NCI-H526 treated with DMSO at 0.1 percent for 48 hours (cell line): ENCODE data around the gene CYB561A3.

Source experiments
- DNase-seq: peaks from one replicate; lab custom pipeline; 2025; lab: John Stamatoyannopoulos, UW

The CYB561A3 gene

DNA sequence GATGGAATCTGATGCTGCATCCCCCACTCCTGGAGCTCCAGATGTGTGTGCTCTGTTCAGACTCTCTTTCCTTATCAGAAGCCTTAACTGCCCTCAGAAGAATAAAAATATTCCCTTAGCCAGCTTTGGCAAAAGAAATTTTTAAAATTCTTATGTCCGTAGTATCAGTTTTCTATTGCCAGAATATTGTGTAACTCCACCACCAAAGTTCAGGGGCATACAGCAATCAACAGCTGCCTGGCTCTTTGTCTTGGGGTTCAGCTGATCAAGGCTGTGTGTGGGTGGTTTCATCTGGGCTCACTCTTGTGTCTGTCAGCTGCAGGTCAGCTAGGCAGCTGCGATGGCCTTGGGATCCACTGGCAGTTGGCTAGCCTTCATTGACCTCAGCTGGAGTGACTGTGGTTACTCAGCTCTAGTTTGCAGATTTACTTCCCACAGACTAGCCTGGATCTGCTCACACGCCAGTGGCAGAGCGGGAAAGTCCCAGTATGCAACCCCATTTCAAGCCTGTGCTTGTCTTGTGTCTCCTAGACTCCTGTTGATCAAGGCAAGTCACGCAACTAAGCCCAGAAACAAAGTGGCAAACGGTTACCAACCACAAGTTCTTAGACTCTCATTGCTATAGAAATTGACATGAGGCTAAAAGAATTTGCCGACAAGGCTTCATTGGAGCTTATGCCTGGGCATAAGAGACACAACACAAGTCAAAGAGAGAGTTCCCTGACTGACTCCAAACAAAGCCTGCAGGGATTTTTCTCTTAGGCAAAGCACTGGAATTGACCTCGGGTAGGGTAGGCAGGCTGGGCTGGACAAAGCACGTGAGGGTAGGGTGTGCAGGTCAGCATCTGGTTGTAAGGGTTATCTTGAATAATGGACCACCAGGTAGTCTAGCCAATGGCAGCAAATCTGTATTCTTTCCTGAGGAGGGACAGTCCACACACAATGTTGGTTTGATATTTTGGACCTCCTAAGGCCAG, 8.0 kb upstream of the CYB561A3 start:
- no peak for DNase-seq

DNA sequence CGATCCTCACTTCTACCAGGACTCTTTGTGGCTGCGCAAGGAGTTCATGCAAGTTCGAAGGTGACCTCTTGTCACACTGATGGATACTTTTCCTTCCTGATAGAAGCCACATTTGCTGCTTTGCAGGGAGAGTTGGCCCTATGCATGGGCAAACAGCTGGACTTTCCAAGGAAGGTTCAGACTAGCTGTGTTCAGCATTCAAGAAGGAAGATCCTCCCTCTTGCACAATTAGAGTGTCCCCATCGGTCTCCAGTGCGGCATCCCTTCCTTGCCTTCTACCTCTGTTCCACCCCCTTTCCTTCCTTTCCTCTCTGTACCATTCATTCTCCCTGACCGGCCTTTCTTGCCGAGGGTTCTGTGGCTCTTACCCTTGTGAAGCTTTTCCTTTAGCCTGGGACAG, 7.0 kb upstream of the CYB561A3 start:
- no peak for DNase-seq

DNA sequence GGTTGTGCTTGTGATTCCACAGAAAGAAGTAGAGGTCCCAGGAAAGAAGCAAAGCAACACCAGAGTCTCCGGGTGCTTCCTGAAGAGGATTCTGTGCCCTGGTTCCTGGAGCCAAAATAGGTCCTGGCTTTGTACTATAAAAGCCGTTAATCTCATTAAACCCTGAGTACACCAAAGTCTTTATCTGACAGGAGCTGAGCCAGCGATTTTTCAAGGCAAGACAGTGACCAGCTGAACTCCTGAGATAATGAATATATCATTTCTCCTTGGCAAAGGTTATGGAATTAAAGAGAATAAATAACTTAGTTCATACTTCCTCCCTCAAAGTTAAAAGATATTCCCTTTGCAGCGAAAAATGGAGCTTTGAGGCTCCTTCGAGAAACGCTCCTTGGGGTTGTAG, 5.7 kb upstream of the CYB561A3 start:
- DNase-seq, result no peak

DNA sequence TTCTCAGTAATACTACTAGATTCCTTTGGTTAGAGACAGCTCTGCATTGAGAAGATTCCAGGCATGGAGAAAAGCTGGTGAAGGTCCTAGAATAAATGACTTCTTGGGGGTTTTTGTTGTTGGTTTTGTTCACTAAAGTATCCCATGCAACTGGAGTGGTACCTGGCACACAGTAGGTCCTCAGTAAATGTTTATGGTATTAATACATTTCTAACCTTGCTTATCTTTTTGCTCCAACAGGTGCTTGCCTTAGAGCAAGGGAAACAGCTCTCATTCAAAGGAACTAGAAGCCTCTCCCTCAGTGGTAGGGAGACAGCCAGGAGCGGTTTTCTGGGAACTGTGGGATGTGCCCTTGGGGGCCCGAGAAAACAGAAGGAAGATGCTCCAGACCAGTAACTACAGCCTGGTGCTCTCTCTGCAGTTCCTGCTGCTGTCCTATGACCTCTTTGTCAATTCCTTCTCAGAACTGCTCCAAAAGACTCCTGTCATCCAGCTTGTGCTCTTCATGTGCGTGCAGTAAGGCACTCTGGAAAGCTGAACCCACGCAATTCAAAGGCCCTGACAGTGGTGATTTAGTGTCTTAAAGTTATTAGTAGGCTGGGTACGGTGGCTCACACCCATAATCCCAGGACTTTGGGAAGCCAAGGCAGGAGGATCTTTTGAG, 2.5 kb upstream of the CYB561A3 start:
- DNase-seq, result no peak

DNA sequence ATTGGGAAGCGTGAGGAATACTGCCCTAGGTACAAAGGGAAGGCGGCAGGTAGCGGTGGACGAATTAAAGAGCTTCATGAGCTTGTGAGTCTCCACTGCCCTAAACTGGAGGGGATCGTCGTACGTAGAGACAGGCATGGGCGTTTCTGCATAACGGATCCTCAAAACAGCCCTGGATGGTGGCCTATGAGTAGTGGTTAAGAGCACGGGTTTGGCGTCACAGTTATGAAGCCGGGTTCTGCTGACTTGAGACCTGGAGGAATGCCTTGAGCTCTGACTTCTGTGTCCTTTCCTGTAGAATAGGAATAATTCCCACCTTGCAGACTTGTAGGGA, 827 bp upstream of the CYB561A3 start:
- peak; percentile 51 for DNase-seq

DNA sequence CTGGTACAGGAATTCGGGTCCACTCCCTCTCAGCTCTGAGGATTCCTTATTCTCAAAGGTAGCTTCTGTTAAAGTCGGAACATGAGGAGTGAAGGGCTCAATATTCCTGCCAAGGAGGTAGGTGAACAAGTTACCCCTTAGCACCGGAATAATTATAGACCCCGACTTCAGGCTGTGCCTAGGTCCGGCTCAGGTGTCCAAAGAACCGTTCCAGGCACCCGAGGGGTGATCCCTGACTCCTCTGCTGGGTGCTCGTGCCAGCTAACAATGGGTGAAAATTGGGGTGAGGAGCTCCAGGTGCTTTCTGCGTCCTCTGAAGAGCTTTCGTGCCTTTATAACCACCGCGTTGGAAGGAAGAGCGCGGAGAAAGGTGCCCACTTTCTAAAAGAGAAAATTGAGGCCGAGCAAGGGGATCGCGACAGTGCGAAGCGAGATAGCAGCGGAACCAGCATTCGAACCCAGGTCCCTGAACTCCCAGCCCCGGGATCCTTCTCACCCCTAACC, 393 bp downstream of the CYB561A3 start:
- DNase-seq, result no peak

DNA sequence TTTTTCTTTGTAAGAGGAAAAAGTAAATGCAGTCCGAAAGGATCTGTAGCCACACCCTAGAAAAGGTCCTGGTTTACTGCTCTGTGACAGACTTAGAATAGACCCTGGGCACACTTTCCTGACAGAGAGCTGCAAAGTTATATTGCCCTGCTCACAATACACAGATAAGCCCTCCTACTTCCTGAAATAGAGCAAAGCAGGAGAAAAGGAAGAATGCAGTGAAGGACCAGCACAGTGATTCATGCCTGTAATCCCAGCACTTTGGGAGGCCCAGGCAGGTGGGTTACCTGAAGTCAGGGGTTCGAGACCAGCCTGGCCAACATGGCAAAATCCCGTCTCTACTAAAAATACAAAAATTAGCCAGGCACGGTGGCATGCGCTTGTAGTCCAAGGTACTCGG, 2.2 kb downstream of the CYB561A3 start:
- no peak for DNase-seq

DNA sequence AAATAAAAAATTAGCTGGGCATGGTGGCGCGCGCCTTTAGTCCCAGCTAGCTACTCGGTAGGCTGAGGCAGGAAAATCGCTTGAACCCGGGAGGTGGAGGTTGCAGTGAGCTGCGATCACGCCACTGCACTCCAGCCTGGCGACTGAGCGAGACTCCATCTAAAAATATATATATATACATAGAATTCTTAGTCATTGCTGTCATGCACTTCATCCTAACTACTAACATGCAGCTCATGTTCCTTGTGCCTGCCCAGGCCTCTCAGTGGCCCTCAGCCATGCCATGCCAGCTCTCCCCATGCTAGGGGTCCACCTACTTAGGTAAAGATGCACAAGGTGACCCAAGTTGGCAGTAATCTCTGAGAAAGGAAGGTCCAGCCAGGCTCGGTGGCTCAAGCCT, 3.1 kb downstream of the CYB561A3 start:
- DNase-seq, result no peak

DNA sequence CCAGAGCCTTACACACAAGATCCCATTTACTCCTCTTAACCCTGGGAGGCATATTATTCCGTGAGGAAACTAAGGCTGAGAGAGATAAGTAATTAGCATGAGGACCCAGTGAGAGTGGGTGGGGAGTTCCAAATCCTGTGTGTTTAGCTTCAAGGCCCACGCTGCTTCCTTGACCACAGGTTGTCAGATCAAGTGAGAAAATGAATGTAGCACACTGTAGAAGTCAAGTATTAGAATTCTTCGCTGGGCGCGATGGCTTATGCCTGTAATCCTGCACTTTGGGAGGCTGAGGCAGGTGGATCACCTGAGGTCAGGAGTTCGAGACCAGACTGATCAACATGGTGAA, 3.8 kb downstream of the CYB561A3 start:
- no peak for DNase-seq

DNA sequence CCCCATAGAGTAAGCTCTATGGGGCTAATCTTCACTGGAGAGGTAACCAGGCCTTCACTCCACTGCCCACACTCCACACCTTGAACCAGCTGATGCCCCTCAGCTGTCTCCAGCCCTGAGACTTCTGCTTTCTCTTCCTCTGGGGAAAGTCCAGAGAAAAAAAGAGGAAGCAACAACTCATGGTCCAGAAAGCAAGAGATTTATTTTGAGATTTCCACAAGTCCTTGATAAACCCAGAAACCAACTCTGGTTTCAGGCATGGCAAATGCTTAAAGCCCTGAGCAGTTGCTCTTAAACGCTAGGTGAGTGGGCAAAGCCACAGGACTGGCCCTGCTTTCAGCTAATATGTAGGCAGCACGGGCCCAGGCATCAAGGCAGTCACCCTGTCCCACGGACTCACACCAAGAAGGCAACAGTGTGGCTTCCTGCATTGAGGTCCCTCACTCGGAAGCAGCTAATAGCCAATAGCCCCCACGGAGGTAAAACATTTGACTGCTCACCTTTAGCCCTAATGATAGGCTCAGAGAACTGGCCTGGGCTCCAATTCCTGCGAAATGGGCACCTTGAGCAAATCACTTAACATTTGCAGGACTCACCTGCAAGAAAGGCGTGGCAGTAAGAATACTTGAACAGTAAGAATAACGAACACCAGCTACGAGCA, 4.3 kb downstream of the CYB561A3 start:
- no peak for DNase-seq

DNA sequence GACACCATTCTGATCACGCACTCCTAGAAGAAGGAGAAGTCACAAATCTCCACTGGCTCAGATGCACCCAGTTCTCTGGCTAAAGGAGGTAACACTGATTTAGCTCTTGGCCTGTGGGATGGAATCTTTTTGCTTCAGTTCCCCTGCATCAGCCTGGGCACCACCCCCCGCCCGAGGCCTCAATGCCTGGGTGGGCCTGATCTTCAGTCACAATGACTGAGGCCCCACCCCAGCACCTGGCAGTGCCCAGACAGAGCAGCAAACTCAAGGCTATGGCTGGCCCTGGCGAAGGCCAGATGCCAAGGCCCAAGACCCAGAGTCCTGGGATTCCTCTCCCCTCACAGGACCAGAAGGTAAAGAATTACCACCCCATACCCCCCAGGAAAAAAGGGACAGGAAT, 5.0 kb downstream of the CYB561A3 start:
- no peak for DNase-seq

DNA sequence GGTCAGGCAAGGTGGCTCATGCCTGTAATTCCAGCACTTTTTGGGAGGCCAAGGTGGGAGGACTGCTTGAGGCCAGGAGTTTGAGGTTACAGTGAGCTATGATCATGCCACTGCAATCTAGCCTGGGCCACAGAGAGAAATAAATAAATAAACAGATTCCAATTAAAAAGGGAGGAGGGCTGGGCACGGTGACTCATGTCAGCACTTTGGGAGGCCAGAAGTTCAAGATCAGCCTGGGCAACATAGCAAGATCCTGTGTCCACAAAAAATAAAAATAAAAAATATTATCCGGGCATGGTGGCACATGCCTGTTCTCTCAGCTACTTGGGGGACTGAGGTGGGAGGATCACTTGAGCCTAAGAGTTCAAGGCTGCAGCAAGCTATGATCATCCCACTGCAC, 7.5 kb downstream of the CYB561A3 start:
- no peak for DNase-seq

DNA sequence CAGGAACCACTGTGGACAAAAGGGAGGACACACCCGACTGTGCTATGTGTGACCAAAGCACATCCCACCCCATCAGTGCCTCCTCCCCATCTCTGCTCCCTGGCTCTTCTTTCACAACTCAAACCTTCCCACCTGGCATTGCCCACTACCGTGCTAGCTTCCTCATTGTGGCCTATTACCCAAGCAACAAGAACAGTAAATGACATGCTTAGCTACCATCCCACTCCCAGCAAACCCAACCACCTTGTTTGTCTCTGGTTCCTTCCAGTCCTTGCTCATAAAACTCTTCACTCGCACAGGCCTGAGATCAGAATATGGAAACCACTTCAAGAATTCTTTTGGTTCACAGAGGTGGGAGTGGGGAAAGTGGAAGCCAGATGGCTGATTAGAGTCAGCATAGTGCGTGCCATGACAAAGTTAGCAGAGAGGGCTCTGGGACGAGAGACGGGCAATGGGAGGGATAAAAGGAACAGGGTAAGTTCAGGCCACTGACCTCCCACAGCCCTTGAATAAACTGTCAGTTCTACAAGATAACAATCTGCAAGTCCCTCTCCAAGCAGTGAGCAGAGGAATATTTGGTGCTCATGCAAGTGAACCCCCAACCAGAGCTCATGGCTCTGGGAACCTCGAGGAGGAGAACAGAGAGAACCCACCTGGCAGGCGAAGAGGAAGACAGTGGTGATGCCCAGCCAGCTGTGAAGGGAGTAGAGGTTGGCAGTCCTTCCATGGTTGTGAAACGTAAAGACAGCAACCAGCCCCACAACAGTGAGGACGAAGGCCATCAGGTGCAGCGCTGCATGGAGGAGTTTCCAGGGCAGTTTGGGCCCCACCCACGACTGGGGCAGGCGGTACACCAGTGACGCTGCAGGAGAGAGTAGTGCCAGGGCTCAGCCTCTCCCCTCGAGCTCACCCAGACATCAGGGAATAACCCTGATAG, 8.3 kb downstream of the CYB561A3 start:
- DNase-seq, result no peak

DNA sequence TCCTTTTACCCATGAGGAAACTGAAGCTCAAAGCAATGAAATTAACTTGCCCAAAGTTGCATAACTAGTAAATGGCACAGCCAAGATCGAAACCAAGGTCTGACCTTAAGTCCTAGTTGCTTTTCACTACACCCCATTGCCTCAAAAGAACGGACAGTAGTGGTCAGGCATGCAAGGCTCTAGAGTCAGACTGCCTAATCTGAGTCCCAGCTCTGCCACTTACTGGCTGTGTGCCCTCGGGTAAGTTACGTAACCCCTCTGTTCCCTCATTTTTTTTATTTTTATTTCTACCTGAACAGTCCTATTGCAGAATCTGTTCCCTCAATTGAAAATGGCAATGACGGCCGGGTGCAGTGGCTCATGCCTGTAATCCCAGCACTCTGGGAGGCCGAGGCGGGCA, 9.6 kb downstream of the CYB561A3 start:
- DNase-seq, result no peak

DNA sequence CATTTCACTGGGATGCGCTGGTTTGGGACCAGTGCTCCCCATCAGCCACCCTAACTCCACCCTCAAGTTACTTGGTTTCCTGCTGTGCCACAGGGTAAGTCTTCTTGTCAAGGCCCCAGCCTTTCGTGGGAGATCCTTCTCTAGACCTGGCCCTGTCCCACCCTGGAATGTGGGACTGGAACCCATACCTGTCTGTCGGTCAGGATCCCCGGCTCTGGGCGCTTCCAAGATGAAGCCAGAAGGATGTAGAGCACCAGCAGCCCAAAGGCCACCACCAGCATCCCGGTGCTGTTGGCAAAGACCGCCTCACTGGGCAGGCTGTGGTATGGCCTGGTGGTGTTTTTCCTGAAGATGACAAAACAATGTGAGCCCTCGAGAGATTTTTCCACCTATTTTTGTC, 10.9 kb downstream of the CYB561A3 start:
- DNase-seq, result no peak

DNA sequence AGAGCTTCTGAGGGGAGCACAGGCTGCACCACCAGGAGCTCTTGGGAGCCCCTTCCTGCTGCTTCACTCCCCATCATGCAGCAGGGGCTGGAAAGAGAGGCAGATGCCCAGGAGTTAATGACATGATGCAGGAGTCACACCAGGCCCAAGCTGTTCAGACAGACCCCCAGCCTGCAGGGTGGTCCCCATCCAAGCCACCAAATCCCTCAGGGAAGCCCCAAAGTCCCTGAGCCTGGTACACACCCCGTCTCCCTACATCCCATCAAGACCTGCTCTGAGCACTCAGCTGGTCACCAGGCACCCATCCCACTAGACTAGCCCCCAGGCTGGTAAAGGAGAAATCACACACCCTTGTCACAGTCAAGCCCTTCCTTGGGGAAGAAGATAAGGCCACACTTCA, 11.3 kb downstream of the CYB561A3 start:
- no peak for DNase-seq

DNA sequence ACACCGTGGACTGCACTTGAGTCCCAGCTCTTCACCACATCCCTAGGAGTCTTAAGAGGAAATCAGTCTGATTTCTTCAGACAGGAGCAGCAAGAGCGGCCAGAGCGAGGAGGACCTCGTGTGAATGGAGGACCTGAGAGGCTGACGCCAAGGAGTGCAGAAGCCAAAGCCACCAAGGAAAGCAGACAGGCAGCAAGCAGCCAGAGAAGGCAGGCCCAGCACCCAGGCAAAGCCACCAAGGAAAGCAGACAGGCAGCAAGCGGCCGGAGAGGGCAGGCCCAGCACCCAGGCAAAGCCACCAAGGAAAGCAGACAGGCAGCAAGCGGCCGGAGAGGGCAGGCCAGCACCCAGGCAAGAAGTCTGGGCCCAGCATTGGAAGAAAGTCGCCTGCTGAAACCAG, 11.8 kb downstream of the CYB561A3 start:
- no peak for DNase-seq

DNA sequence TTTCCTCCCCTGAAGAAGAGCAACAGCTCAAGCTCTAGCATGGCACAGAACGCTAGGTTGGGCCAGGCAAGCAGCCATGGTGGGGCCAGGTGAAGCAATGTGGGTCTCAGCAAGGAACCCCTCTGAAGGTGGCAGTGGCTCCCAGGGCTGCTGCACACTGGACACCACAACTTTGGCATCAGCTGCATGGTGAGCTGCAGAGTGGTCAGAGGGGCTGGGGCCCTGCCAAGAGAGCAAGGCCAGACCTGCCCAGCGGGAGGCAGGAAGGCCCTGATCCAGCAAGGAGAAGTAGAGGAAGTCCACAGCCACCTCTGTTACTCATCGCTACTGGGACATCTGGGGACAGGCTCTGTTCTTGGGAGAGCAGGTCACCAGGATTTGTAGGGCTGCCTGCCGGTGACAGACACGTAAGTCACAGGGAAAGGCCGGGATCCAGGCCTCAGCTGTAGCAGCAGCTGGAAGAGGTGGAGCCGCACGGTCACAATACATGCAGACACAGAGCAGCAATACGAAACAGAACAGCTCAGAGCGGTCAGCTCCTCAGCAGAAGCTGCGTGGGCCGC, 12.4 kb downstream of the CYB561A3 start:
- DNase-seq, result no peak

DNA sequence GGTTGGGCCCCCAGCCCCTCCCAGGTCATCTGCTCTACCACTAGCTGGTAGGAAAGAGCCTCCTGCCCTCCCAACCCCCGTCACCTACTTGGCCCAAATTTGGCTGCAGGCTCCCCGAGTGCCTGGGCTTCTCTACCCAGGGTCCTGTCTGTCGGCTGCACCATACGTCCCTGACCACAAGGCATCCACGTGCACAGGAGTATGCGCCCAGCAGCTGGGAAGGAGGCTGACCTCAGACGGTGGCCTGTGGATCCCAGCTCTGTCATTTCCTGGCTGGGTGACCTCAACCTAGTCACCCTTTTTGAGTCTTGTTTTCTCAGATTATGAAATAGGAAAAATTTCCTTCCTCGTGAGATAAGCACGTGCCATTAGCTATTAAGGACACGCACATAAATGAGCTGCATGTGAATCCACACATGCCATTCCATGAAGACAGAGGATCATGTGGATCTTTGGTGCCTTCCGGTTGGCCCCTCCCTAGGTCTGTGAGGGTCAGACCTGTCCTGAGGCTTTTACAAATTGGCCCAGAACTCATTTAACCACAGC, 13.7 kb downstream of the CYB561A3 start:
- no peak for DNase-seq

DNA sequence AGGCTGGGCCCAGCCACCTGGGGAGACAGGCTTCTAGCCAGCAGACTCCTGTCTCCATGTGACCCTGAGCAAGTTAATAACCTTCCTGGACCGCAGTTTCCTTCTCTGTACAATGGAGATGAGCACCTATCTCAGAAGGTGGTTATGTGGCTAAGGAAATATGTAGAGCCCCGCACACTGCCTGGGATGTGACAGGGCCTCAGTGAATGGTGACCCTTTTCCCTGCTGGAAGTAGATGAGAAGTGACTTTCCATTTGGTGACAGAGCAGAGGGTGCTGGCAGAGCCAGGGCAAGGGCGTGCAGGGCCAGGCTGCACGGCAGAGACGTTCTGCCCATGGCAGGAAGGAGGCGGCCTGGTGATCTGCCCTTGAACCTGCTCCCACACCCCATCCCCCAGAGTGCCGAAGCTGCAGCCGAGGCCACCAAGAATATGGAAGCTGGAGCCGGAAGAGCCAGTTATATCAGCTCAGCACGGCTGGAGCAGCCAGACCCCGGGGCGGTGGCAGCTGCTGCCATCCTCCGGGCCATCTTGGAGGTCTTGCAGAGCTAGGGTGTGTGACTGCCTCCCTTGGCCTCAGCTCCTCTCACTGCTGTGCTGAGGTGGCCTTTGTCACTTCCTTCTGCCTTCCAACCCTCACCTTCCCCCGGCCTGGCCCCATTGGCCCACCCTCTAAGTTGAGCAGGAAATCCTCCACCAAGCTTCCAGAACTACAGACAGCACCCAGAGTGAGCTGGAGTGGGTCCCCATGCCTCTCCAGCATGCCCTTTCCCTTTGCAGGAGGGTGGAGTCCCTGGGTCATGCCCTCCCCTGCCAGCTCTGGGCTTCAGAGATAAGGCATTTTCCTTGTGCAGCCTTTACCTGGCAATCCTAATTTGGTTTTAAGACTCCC, 15.5 kb downstream of the CYB561A3 start:
- no peak for DNase-seq
